ENCODE results near the gene FUBP3.
A peak's percentile ranks its signal among the peaks of the same experiment; 100 is the strongest.

Gene FUBP3

DNA sequence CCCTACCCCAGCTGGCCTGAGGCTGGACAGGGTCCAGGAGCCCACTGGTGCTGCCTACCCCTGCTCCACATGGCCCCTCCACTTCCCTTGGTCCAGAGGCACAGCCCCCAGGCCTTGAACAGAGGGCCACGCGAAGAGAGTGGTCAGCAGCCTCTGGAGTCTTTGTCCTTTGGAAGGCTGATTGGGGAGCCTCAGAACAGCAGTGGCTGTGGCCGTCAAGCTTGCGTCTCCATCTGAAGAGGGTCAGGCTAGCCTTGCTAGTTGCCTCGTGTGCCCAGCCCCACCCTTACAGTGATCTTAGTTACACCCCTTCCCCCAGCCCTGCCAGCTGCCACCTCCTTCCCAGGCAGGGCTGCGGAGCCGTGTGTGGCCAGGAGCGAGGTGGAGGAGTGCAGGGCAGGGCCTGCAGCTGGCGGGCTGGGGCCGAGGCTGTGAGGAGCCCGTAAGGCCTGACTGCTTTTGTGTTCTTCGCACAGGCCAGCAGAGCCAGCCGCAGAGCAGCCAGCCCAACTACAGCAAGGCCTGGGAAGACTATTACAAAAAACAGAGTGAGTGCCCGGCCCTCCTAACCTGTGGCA lies 54.9 kb downstream of the FUBP3 start:
- no peak for DNase-seq (ENCODE audit: low spot score)

- DNase-seq (ENCODE audit: low spot score), result no peak
These were observed 55.4 kb downstream of the FUBP3 start for GRCh38 chr9:130634801-130635200.

DNA sequence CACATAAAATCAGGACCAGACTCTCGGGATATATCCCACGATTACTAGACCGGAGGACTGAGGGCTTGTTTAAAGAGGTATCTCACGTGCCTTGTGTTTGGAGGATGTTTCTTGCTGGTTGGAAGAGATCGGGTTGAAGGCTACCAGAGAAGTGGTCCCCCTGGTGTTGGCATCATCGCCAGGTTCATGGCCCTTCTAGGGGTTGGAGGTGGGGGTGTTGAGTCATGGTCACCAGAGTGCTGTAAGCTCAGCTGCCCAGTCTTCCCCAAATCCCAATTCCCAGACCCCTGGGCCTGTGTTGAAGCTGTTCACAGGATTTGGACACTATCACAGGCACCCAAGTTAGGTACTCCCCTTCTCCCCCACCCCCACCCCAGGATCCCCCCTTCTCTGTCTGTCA lies 55.9 kb downstream of the FUBP3 start:
- DNase-seq (ENCODE audit: low spot score), result no peak

- no peak for DNase-seq (ENCODE audit: low spot score)
These were observed 56.6 kb downstream of the FUBP3 start for GRCh38 chr9:130635721-130636647.

DNA sequence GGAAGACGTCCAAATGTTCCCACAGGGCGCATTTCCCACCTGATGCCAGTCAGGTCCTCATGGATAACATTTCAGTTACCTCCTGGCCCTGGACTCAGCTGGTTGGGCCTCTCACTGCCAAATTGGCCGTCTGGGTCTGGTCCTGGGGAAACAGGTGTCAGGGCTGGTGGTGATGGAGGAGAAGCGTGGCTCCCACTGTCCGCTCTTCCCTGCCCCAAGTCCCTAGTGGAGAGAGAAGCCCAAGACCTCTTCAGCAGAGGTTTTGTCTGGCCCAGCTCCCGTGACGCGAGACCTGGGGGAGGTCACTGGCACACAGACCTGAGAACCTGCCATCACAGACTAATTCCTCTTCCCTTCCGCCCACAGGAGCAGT lies 57.3 kb downstream of the FUBP3 start:
- no peak for DNase-seq (ENCODE audit: low spot score)

DNA sequence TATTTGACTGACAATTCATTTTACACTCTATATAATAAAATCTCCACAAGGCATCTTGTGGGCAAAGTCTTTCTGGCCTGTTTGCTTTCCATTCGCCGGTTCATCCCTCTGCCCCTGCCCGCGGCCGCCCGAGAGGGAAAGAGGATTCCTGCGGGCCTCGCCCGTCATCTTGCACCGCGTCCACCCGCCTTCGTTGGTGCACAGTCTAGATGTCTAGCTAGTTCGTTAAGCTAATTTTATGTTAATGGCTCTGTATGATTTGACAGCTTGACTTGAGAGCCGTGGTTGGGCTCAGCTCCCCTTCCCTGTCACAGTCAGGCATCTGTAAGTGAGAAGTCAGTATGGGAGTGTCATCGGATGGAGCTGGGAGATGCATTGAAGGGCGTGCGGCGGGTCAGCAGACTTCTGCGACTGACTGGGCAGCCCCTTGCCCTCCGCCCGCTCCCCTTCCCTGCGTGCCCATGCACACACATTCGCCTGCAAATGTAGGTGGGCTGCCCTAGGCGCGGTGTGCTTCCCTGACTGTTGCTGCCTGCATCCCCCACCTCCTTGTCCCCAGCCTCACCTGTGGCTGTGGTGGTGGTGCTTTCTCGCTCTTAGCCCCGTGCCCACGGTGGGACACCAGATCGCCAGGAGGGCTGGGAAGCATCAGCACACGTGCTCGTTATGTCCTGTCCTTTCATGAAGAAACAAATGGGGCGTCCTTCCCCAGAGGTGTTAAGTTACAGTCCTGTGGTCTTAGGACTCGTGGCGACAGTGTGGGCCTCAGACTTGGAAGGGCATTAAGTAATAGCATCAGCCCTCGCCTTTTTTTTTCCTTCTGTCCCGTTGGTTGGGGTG lies 59.1 kb downstream of the FUBP3 start:
- DNase-seq (ENCODE audit: low spot score), result no peak

- DNase-seq (ENCODE audit: low spot score), result no peak
These were observed 59.9 kb downstream of the FUBP3 start for GRCh38 chr9:130639124-130639765.

GRCh38 chr9:130639866-130640555 lies 60.6 kb downstream of the FUBP3 start:
- DNase-seq (ENCODE audit: low spot score), result no peak

DNA sequence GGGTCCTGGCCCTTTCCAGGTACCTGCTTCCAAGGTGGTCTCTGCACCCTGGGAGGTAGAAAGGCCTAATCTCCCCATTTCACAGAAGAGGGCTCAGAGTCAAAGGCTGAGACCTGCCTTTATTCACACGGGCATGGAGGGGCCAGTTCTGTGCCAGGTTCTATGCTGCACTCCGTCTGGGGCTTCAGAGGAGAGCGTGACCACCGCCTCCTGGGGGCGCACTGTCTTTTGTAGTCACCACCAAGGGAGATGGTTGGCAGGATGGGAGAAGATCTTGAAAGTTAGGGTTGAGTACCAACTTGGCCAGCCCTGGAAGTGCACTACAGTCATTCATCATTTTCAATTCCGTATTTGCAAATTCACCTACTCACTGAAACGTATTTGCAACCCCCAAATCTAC lies 61.3 kb downstream of the FUBP3 start:
- no peak for DNase-seq (ENCODE audit: low spot score)

DNA sequence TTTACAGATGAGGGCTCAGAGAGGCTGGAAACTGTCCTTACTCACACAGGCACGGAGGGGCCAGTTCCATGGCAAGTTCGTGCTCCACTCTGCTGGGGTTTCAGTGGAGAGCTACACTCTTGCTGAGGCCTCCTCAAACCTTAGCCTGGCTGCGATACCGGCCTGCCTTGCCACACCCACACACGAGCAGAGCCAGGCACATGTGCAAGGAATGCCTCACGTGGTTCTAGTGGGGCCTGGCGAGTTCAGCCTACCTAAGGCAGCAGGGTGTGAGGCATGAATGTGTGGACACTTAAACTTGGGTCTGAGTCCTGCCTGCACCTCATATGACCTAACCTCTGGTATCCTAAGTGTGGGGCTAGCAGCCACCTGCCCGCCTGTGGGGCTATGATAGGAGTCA lies 63.5 kb downstream of the FUBP3 start:
- no peak for DNase-seq (ENCODE audit: low spot score)

- no peak for DNase-seq (ENCODE audit: low spot score)
These were observed 71.8 kb downstream of the FUBP3 start for GRCh38 chr9:130651221-130651620.

- DNase-seq (ENCODE audit: low spot score), result no peak
These were observed 72.4 kb downstream of the FUBP3 start for GRCh38 chr9:130651752-130652151.

GRCh38 chr9:130654879-130655278 lies 75.5 kb downstream of the FUBP3 start:
- DNase-seq (ENCODE audit: low spot score), result no peak

DNA sequence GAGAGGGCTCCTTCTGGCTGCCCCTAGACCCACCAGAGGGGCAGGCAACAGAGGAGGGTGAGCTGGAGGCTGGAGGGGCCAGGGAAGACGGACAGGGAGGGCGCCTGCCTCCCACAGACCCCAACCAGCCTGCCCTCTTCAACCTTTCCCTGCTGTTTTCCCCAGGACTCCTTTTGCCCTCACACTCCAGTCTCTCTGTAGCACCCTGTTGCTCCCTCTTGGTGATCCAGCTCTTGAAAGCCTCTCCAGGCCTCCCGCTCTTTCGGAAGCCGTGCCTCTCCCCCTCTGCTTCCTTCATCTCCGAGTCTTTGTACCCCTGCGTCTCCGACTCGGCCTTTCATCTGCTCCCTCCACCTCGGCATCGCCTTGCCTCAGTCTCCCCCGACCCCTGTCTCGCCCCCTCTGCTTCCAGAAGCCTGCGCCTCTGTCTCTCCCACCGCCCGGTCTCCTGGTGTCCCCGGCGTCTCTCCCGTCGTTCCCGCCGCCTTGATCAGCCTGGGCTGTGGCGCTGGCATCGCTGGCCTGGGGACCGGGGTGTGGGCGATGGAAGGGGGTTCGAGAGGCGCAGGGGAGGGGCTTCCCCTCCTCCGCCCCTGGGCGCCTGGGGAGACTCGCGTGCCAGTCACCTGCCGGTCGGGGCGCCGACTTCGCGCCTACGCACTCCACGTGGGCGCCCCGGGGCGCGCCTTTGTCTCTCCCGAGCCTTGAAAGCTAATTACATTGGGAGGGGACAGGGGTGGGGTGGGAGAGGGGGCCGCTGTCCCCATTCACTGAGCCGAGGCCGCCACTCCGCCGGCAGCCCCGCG lies 79.7 kb downstream of the FUBP3 start:
- no peak for DNase-seq (ENCODE audit: low spot score)

DNA sequence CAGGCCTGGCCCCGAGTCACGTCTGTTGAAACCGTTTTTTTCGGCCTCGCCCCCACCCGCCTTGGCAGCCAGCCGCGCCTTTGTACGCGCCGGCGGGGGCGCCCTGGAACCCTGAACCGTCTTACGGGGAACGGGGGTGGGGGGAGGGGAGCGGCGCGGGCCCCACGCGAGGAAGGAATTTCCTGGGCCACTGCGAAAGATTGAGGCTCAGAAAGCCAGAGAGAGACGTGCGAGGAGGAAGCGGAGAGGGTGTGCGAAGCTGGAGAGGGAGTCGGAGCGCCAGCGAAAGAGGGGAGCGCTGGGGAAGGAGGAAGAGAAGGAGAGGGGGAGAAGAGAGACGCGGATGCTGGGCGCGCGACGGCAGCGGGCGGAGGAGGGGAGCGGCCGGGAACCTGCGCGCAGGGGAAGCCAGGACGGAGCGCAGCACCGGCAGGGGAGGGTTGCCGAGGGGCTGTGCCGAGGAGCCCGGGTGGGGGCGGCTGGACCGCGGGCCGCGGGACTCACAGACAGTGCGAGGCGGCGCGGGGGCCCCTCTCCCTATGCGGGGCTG lies 80.4 kb downstream of the FUBP3 start:
- peak; percentile 65 for DNase-seq (ENCODE audit: low spot score)

GRCh38 chr9:130660326-130660682 lies 80.9 kb downstream of the FUBP3 start:
- no peak for DNase-seq (ENCODE audit: low spot score)

DNA sequence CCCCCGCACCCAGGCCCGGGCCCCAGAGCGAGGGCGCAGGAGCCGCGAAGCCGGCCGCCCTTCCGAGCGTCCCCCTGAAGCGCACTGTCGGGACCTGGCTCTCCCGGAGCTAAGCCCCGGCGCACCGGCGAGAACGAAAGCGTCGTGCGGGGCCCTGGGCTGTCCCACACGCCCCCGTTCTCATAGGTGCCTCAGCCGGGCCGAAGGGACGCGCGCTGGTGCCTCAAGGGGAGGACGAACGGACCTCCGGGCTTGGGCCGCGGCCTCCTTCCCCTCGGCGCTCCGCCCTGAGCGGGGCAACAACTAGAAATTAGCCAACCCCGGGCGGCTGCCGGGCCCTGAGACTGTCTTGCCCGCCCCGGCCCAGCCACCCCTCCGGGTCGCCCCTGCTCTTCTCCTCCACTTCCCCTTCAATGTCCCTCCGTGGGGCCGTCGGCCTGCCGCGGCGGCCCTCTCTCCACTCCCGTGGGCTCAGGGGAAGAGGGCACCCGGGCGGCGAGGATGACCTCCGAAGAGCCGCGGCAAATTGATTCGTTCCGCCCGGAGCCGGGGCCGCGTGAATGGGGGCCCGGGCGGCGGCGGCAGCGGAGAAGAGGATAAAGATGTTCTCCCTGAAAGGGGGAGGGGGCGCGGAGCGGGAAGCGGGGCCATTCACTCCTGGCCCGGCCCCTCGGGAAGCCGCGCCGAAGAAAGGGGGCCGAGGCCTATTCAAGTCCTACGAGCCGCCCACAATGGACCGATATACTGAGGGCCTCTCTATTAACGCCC lies 81.5 kb downstream of the FUBP3 start:
- DNase-seq (ENCODE audit: low spot score), result peak; percentile 86

DNA sequence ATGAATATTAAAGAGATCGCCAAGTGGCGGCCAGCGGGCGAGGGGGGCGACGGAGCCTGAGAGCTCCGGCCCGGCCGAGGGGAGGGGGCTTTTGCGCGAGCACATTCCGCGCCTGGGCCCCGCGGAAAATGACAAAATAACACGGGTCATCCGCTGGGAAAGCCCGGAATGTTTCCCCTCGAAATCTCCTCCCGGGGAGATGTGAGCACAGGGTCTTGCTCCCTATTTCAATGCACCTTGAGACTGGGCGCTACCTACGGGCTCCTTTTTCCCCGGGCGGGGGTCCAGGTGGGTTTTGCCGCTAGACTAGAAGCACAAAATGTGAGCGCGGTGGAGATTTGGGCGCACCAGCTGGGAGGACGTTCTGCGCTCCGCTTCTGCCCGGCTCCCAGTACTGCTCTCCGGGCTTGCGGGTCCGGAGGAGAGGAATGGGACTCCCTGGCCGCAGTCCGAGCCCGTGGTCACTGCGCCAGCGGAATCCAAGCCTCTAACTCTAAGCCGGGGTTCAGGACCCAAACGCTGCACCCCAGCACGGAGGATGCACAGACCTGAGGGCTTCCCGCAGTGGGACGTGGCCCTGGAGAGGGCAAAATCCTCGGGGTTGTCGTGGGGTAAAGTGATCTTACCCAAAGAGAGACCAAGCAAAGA lies 82.2 kb downstream of the FUBP3 start:
- peak; percentile 69 for DNase-seq (ENCODE audit: low spot score)

Data from ecto neural progenitor cell (in vitro differentiated cells).